ENCODE data around the gene PNN. TPM values are rescaled to one million over a fixed set of nuclear protein-coding genes. Genes with fewer than 3 reads are reported as not detected.
"Not testable (repeated sequence)": the region's sequence is repeated elsewhere in the genome, so short reads cannot be mapped to it uniquely, and the experiment has no call there.

The PNN gene
- total and polyA plus RNA-seq, 3 experiments from 2014 or later = 29.8 to 94.0 (median 92.5) TPM

- H3K36me3 ChIP-seq (ENCODE audit: insufficient read depth, low read length) = no peaks in the 10 kb centered on the region
- peak overlapping the region; percentile 77 to 98 (median 92) for H3K27ac Mint-ChIP-seq
- H3K27me3 Mint-ChIP-seq = no peaks in the 10 kb centered on the region
- peak overlapping the region in 1 of 7 donors; percentile 56 for H3K4me3 Mint-ChIP-seq
- H3K4me1 Mint-ChIP-seq = peaks cover 38 to 44% (median 42%) of the 10 kb centered on the region in 3 donors
- H3K36me3 Mint-ChIP-seq = no peaks in the 10 kb centered on the region
- H3K4me3 ChIP-seq (ENCODE audit: low read length) = no peak overlapping the region
- H3K9me3 ChIP-seq (ENCODE audit: low read length) = no peaks in the 10 kb centered on the region
- H3K27me3 ChIP-seq (ENCODE audit: insufficient read depth, low read length, poor library complexity, severe bottlenecking) = no peaks in the 10 kb centered on the region
- no peak for DNase-seq
- H3K9me3 Mint-ChIP-seq = no peaks in the 10 kb centered on the region
- ChIA-PET POLR2A (interaction anchor here (1.8 to 1.9 kb wide), 2 partner anchors 38 to 58 kb away, joined by 6 to 14 read pairs; partner anchors contain the start of gene TRAPPC6B), CTCF (interaction anchor here (1.4 kb wide), 1 partner anchor 16 kb away, joined by 3 read pairs; no protein-coding TSS in a partner anchor)
- no peak overlapping the region for H3K27ac ChIP-seq (ENCODE audit: low read depth, low read length)
- H3K4me1 ChIP-seq (ENCODE audit: insufficient read depth, low read length) = peaks cover 23% of the 10 kb centered on the region
Observed at GRCh38 chr14:39228044-39228443, 53.0 kb downstream of the PNN start.

GRCh38 chr14:39228509-39229221 lies 53.6 kb downstream of the PNN start:
- ChIA-PET POLR2A (interaction anchor here (0.8 to 3.6 kb wide), 4 partner anchors 38 to 203 kb away, joined by 6 to 18 read pairs (median 10); partner anchors contain the start of genes FBXO33, PNN and TRAPPC6B), CTCF (interaction anchor here (0.7 to 2.0 kb wide), 3 partner anchors 40 to 203 kb away, joined by 3 to 6 read pairs (median 5); no protein-coding TSS in a partner anchor)
- Mint-ChIP-seq H3K27ac (peak overlapping the region; percentile 77 to 98 (median 92)), H3K36me3 (no peaks in the 10 kb centered on the region), H3K27me3 (no peaks in the 10 kb centered on the region), H3K4me3 (peak overlapping the region; percentile 8 to 65 (median 47)), H3K9me3 (no peaks in the 10 kb centered on the region), H3K4me1 (peaks cover 40 to 47% (median 47%) of the 10 kb centered on the region in 3 donors)
- Histone ChIP-seq H3K9me3 (ENCODE audit: low read length) (no peaks in the 10 kb centered on the region), H3K27ac (ENCODE audit: low read depth, low read length) (peak overlapping the region; percentile 18), H3K36me3 (ENCODE audit: insufficient read depth, low read length) (no peaks in the 10 kb centered on the region), H3K4me3 (ENCODE audit: low read length) (no peak overlapping the region), H3K4me1 (ENCODE audit: insufficient read depth, low read length) (peaks cover 23% of the 10 kb centered on the region), H3K27me3 (ENCODE audit: insufficient read depth, low read length, poor library complexity, severe bottlenecking) (no peaks in the 10 kb centered on the region)
- DNase-seq = no peak

GRCh38 chr14:39229222-39229543 lies 54.1 kb downstream of the PNN start:
- no peaks in the 10 kb centered on the region for H3K36me3 Mint-ChIP-seq
- H3K4me3 Mint-ChIP-seq = peak overlapping the region; percentile 8 to 65 (median 38)
- Histone ChIP-seq H3K36me3 (ENCODE audit: insufficient read depth, low read length) (no peaks in the 10 kb centered on the region), H3K4me3 (ENCODE audit: low read length) (no peak overlapping the region), H3K9me3 (ENCODE audit: low read length) (no peaks in the 10 kb centered on the region), H3K4me1 (ENCODE audit: insufficient read depth, low read length) (peaks cover 23% of the 10 kb centered on the region), H3K27me3 (ENCODE audit: insufficient read depth, low read length, poor library complexity, severe bottlenecking) (no peaks in the 10 kb centered on the region), H3K27ac (ENCODE audit: low read depth, low read length) (peak overlapping the region; percentile 35)
- H3K27ac Mint-ChIP-seq = peak overlapping the region; percentile 77 to 98 (median 92)
- H3K27me3 Mint-ChIP-seq = no peaks in the 10 kb centered on the region
- H3K9me3 Mint-ChIP-seq = no peaks in the 10 kb centered on the region
- DNase-seq = peak in 4 of 5 donors; percentile 38 to 77 (median 56)
- H3K4me1 Mint-ChIP-seq = peaks cover 44 to 52% (median 50%) of the 10 kb centered on the region in 3 donors
- POLR2A ChIA-PET = interaction anchor here (0.8 to 3.6 kb wide), 4 partner anchors 37 to 203 kb away, joined by 6 to 18 read pairs (median 10); partner anchors contain the start of genes FBXO33, PNN and TRAPPC6B
- CTCF ChIA-PET = interaction anchor here (0.7 to 2.0 kb wide), 3 partner anchors 39 to 202 kb away, joined by 3 to 6 read pairs (median 5); no protein-coding TSS in a partner anchor

- DNase-seq = peak in 1 of 5 donors; percentile 49
Observed at GRCh38 chr14:39229601-39230110, 54.6 kb downstream of the PNN start.

GRCh38 chr14:39230416-39231035 lies 55.5 kb downstream of the PNN start:
- Histone ChIP-seq H3K4me3 (ENCODE audit: low read length) (no peak overlapping the region), H3K9me3 (ENCODE audit: low read length) (no peaks in the 10 kb centered on the region), H3K27me3 (ENCODE audit: insufficient read depth, low read length, poor library complexity, severe bottlenecking) (no peaks in the 10 kb centered on the region), H3K4me1 (ENCODE audit: insufficient read depth, low read length) (peaks cover 23% of the 10 kb centered on the region), H3K27ac (ENCODE audit: low read depth, low read length) (no peak overlapping the region), H3K36me3 (ENCODE audit: insufficient read depth, low read length) (no peaks in the 10 kb centered on the region)
- Mint-ChIP-seq H3K27ac (peak overlapping the region; percentile 7 to 86 (median 80)), H3K4me3 (no peak overlapping the region), H3K27me3 (no peaks in the 10 kb centered on the region), H3K36me3 (no peaks in the 10 kb centered on the region), H3K9me3 (no peaks in the 10 kb centered on the region), H3K4me1 (peaks cover 44 to 53% (median 52%) of the 10 kb centered on the region in 3 donors)
- CTCF ChIA-PET = interaction anchor here (0.7 to 2.0 kb wide), 4 partner anchors 37 to 201 kb away, joined by 3 to 8 read pairs (median 4); no protein-coding TSS in a partner anchor
- POLR2A ChIA-PET = interaction anchor here (3.6 kb wide), 1 partner anchor 201 kb away, joined by 18 read pairs; the partner anchor contains the start of gene FBXO33
- DNase-seq = no peak

More at GRCh38 chr14:39229601-39230110, 54.6 kb downstream of the PNN start:
- Histone ChIP-seq H3K4me3 (ENCODE audit: low read length) (no peak overlapping the region), H3K27ac (ENCODE audit: low read depth, low read length) (peak overlapping the region; percentile 35), H3K27me3 (ENCODE audit: insufficient read depth, low read length, poor library complexity, severe bottlenecking) (no peaks in the 10 kb centered on the region), H3K9me3 (ENCODE audit: low read length) (no peaks in the 10 kb centered on the region), H3K4me1 (ENCODE audit: insufficient read depth, low read length) (peaks cover 23% of the 10 kb centered on the region), H3K36me3 (ENCODE audit: insufficient read depth, low read length) (no peaks in the 10 kb centered on the region)
- Mint-ChIP-seq H3K27me3 (no peaks in the 10 kb centered on the region), H3K4me1 (peaks cover 44 to 53% (median 52%) of the 10 kb centered on the region in 3 donors), H3K4me3 (peak overlapping the region in 4 of 7 donors; percentile 7 to 59 (median 16)), H3K27ac (peak overlapping the region; percentile 77 to 98 (median 90)), H3K9me3 (no peaks in the 10 kb centered on the region), H3K36me3 (no peaks in the 10 kb centered on the region)
- POLR2A ChIA-PET = interaction anchor here (0.8 to 3.6 kb wide), 4 partner anchors 37 to 202 kb away, joined by 6 to 18 read pairs (median 10); partner anchors contain the start of genes FBXO33, PNN and TRAPPC6B
- CTCF ChIA-PET = interaction anchor here (0.7 to 2.0 kb wide), 3 partner anchors 39 to 202 kb away, joined by 3 to 6 read pairs (median 5); no protein-coding TSS in a partner anchor

GRCh38 chr14:39231751-39232553 lies 56.9 kb downstream of the PNN start:
- not testable (repeated sequence) for H3K9me3 Mint-ChIP-seq; H3K4me3 ChIP-seq (ENCODE audit: low read length); H3K27me3 Mint-ChIP-seq; H3K36me3 ChIP-seq (ENCODE audit: insufficient read depth, low read length); H3K36me3 Mint-ChIP-seq; H3K27ac ChIP-seq (ENCODE audit: low read depth, low read length); H3K9me3 ChIP-seq (ENCODE audit: low read length); H3K27me3 ChIP-seq (ENCODE audit: insufficient read depth, low read length, poor library complexity, severe bottlenecking)
- peak overlapping the region in 7 of 8 donors; percentile 19 to 71 (median 55) for H3K27ac Mint-ChIP-seq
- ChIA-PET CTCF (interaction anchor here (0.8 to 1.7 kb wide), 12 partner anchors 9 to 200 kb away, joined by 3 to 8 read pairs (median 4); partner anchors contain the start of genes FBXO33 and TRAPPC6B), POLR2A (interaction anchor here (3.6 kb wide), 1 partner anchor 200 kb away, joined by 18 read pairs; the partner anchor contains the start of gene FBXO33)
- peaks cover 23% of the 10 kb centered on the region for H3K4me1 ChIP-seq (ENCODE audit: insufficient read depth, low read length)
- peak overlapping the region in 1 of 7 donors; percentile 35 for H3K4me3 Mint-ChIP-seq
- DNase-seq = peak in 4 of 5 donors; percentile 6 to 64 (median 24)
- H3K4me1 Mint-ChIP-seq = peaks cover 44 to 58% (median 52%) of the 10 kb centered on the region in 3 donors
